Measurements from ENCODE around the gene DEPP1. TPM values are rescaled to one million over a fixed set of nuclear protein-coding genes. Genes with fewer than 3 reads are reported as not detected.

The DEPP1 gene
- total RNA-seq, 4 donors from 2014 or later, result 8.2 to 266 (median 52.8) TPM

- H3K27me3 ChIP-seq, result no peaks in the 10 kb centered on the region
- no peak overlapping the region for H3K27ac ChIP-seq
- TF ChIP-seq POLR2A (IDR thresholded peaks at IDR 0.05) (no peak), CTCF (IDR thresholded peaks at IDR 0.05) (no peak)
- intact Hi-C loops (cut with DNase I; ENCODE audit: low total_unique reads), result no loop called here
- H3K9me3 ChIP-seq, result no peaks in the 10 kb centered on the region
- no peaks in the 10 kb centered on the region for H3K36me3 ChIP-seq
- DNase-seq, result no peak
- H3K4me3 ChIP-seq, result no peak overlapping the region
- H3K4me1 ChIP-seq, result no peaks in the 10 kb centered on the region
Measured at GRCh38 chr10:44952779-44953231, 25.8 kb downstream of the DEPP1 start.

- intact Hi-C loops (cut with DNase I; ENCODE audit: low total_unique reads), result no loop called here
- no peak for DNase-seq
- H3K4me1 ChIP-seq, result no peaks in the 10 kb centered on the region
Measured at GRCh38 chr10:44951576-44952226, 26.9 kb downstream of the DEPP1 start.

GRCh38 chr10:44950326-44951225 lies 28.0 kb downstream of the DEPP1 start:
- no peaks in the 10 kb centered on the region for H3K4me1 ChIP-seq

More at GRCh38 chr10:44951576-44952226, 26.9 kb downstream of the DEPP1 start:
- Histone ChIP-seq H3K36me3 (no peaks in the 10 kb centered on the region), H3K9me3 (no peaks in the 10 kb centered on the region), H3K4me3 (no peak overlapping the region), H3K27ac (no peak overlapping the region), H3K27me3 (no peaks in the 10 kb centered on the region)
- TF ChIP-seq CTCF (IDR thresholded peaks at IDR 0.05) (no peak), POLR2A (IDR thresholded peaks at IDR 0.05) (no peak)

GRCh38 chr10:44949915-44950314 lies 28.7 kb downstream of the DEPP1 start:
- Histone ChIP-seq H3K27ac (no peak overlapping the region), H3K27me3 (no peaks in the 10 kb centered on the region), H3K36me3 (no peaks in the 10 kb centered on the region), H3K4me3 (no peak overlapping the region), H3K9me3 (no peaks in the 10 kb centered on the region), H3K4me1 (no peaks in the 10 kb centered on the region)
- no peak for DNase-seq
- TF ChIP-seq POLR2A (IDR thresholded peaks at IDR 0.05) (no peak), CTCF (IDR thresholded peaks at IDR 0.05) (no peak)
- intact Hi-C loops (cut with DNase I; ENCODE audit: low total_unique reads), result no loop called here

More at GRCh38 chr10:44950326-44951225, 28.0 kb downstream of the DEPP1 start:
- DNase-seq, result no peak
- Histone ChIP-seq H3K27me3 (no peaks in the 10 kb centered on the region), H3K27ac (no peak overlapping the region), H3K36me3 (no peaks in the 10 kb centered on the region), H3K9me3 (no peaks in the 10 kb centered on the region), H3K4me3 (no peak overlapping the region)
- TF ChIP-seq POLR2A (IDR thresholded peaks at IDR 0.05) (no peak), CTCF (IDR thresholded peaks at IDR 0.05) (no peak)
- intact Hi-C loops (cut with DNase I; ENCODE audit: low total_unique reads), result no loop called here
